ENCODE results near the gene ABHD1.

DNA sequence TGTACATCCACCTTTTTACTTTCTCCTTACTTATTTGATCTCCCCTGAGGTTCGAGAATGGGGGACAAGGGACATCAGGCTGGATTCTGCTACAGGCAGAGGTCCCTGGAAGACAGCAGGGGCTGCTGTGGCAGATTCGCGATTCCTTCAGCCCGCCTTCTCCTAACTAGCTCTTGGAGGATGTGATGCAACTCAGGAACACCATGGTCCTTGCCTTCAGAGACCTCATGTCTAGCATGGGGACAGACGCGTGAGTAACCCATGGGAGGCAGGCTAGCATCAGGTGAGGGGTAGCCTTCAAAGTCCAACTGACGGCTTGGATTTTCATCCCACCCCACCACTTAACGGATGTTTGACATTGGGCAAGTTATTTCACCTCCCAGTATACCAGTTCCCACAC lies 24.3 kb downstream of the ABHD1 start:
- TF ChIP-seq, protein P1, sequence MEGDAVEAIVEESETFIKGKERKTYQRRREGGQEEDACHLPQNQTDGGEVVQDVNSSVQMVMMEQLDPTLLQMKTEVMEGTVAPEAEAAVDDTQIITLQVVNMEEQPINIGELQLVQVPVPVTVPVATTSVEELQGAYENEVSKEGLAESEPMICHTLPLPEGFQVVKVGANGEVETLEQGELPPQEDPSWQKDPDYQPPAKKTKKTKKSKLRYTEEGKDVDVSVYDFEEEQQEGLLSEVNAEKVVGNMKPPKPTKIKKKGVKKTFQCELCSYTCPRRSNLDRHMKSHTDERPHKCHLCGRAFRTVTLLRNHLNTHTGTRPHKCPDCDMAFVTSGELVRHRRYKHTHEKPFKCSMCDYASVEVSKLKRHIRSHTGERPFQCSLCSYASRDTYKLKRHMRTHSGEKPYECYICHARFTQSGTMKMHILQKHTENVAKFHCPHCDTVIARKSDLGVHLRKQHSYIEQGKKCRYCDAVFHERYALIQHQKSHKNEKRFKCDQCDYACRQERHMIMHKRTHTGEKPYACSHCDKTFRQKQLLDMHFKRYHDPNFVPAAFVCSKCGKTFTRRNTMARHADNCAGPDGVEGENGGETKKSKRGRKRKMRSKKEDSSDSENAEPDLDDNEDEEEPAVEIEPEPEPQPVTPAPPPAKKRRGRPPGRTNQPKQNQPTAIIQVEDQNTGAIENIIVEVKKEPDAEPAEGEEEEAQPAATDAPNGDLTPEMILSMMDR (conservative IDR thresholded peaks at IDR 0.05 in 1 of 2, IDR thresholded peaks at IDR 0.05 in 1 of 2; ENCODE audit: low read depth in 1 of 2, low read length in 2 of 2): no peak
- TF ChIP-seq EZH2 (IDR thresholded peaks at IDR 0.05; ENCODE audit: low read length, missing control alignments): no peak
